GM12891 (cell line): Measurements from ENCODE around the gene FMN1.

Experiments used
- DNase-seq: peaks from one replicate; pipeline ENCODE4 v3.0.0; 2011; ENCODE audit warnings: low spot score; ENCODE audit not compliant: insufficient read length
- FAIRE-seq: peaks from 2 replicates; lab custom pipeline; 2011; peaks lifted over from hg19 to GRCh38; lab: Jason Lieb, UNC
- PAX5 ChIP-seq: IDR thresholded peaks from 2 replicates; pipeline ENCODE4 v1.6.1; 2011; ENCODE audit warnings: low read length, moderate library complexity, mild to moderate bottlenecking; ENCODE audit not compliant: insufficient read depth, severe bottlenecking
- POLR2A ChIP-seq: IDR thresholded peaks from 2 replicates; pipeline ENCODE4 v1.6.1; 2011; ENCODE audit warnings: low read depth, low read length, control low read depth
- POLR2AphosphoS5 ChIP-seq: IDR thresholded peaks from 2 replicates; pipeline ENCODE4 v1.6.1; 2011; ENCODE audit warnings: low read depth, low read length, control low read depth
- POU2F2 ChIP-seq: IDR thresholded peaks from 2 replicates; pipeline ENCODE4 v1.6.1; 2011; ENCODE audit warnings: low read depth, mild to moderate bottlenecking, control low read depth, low read length, moderate library complexity
- SPI1 ChIP-seq: IDR thresholded peaks from 2 replicates; pipeline ENCODE4 v1.6.1; 2011; ENCODE audit warnings: low read depth, low read length, control low read depth
- TAF1 ChIP-seq: IDR thresholded peaks from 2 replicates; pipeline ENCODE4 v1.6.1; 2011; ENCODE audit warnings: low read depth, low read length, control low read depth

FMN1 gene

GRCh38 chr15:32766101-32766500, 428.4 kb downstream of the FMN1 start:
- DNase-seq (no peak), FAIRE-seq (no peak)
- no peak for TF ChIP-seq PAX5
- TF ChIP-seq POLR2AphosphoS5, result no peak
- no peak for TF ChIP-seq POLR2A
- TF ChIP-seq SPI1, result no peak
- no peak for TF ChIP-seq POU2F2
- TF ChIP-seq TAF1, result no peak

GRCh38 chr15:32765236-32765635, 429.3 kb downstream of the FMN1 start:
- DNase-seq (no peak), FAIRE-seq (no peak)
- TF ChIP-seq SPI1 (no peak), TAF1 (no peak), PAX5 (no peak), POU2F2 (no peak), POLR2A (no peak), POLR2AphosphoS5 (no peak)

GRCh38 chr15:32763295-32763694, 431.2 kb downstream of the FMN1 start:
- no peak for DNase-seq
- FAIRE-seq, result no peak
- TF ChIP-seq PAX5 (no peak), SPI1 (peak; percentile 18; the same call in 1 of the 2 replicates)

- FAIRE-seq (no peak), DNase-seq (no peak)
- TF ChIP-seq POU2F2, result no peak
- TF ChIP-seq PAX5, result no peak
- TF ChIP-seq SPI1, result no peak
- no peak for TF ChIP-seq POLR2A
- TF ChIP-seq TAF1, result no peak
These were observed 437.1 kb downstream of the FMN1 start for GRCh38 chr15:32757426-32757825.

- no peak for TF ChIP-seq TAF1
- no peak for TF ChIP-seq POLR2AphosphoS5
- no peak for TF ChIP-seq POU2F2
- TF ChIP-seq SPI1, result no peak
- TF ChIP-seq PAX5, result no peak
- TF ChIP-seq POLR2A, result no peak
- FAIRE-seq, result no peak
- DNase-seq, result no peak
These were observed 443.5 kb downstream of the FMN1 start for GRCh38 chr15:32750979-32751378.

- no peak for TF ChIP-seq SPI1
- no peak for TF ChIP-seq POLR2AphosphoS5
- no peak for TF ChIP-seq TAF1
- no peak for TF ChIP-seq POLR2A
- TF ChIP-seq PAX5, result no peak
- FAIRE-seq, result no peak
- no peak for DNase-seq
These were observed 446.6 kb downstream of the FMN1 start for GRCh38 chr15:32747921-32748342.

- FAIRE-seq, result no peak
- TF ChIP-seq SPI1 (no peak), PAX5 (no peak), TAF1 (no peak), POLR2A (no peak), POU2F2 (no peak), POLR2AphosphoS5 (no peak)
These were observed 448.2 kb downstream of the FMN1 start for GRCh38 chr15:32746116-32746857.

GRCh38 chr15:32743411-32744140, 450.9 kb downstream of the FMN1 start:
- DNase-seq (no peak), FAIRE-seq (no peak)
- TF ChIP-seq POLR2AphosphoS5 (no peak), SPI1 (no peak), TAF1 (no peak), POU2F2 (no peak), POLR2A (no peak), PAX5 (no peak)

More at GRCh38 chr15:32746116-32746857, 448.2 kb downstream of the FMN1 start:
- no peak for DNase-seq

GRCh38 chr15:32739522-32740063, 454.9 kb downstream of the FMN1 start:
- no peak for FAIRE-seq
- DNase-seq, result no peak
- no peak for TF ChIP-seq POLR2A
- TF ChIP-seq TAF1, result no peak
- no peak for TF ChIP-seq POLR2AphosphoS5
- TF ChIP-seq PAX5, result no peak
- no peak for TF ChIP-seq SPI1
- TF ChIP-seq POU2F2, result no peak
